IMR-90 (cell line): Measurements from ENCODE around the gene CARD14. TPM values are rescaled to one million over a fixed set of nuclear protein-coding genes. Genes with fewer than 3 reads are reported as not detected.

Source experiments
- ATAC-seq: fragments of 200-7000 bp; cut with Tn5 transposase; 2 replicates; pipeline ENCODE4 v1.9.1; 2020; ENCODE audit warnings: low read depth, mild to moderate bottlenecking, moderate library complexity
- BruUV-seq: library from RNA; stranded (reverse); fragments of 400-500 nt; replicated peaks from 2 replicates; lab custom pipeline; 2021; lab: Mats Ljungman, UMichigan
- CTCF ChIA-PET: fragments of 300-600 bp; formaldehyde crosslinking; extraction: SDS; loops from one replicate; lab custom pipeline; 2021; ENCODE audit warnings: antibody characterized with exemption; lab: Yijun Ruan, JAX
- POLR2A ChIA-PET: fragments of 300-600 bp; sonication (Branson Sonifier 250); formaldehyde crosslinking; loops from one replicate; lab custom pipeline; 2022; ENCODE audit warnings: antibody characterized with exemption; ENCODE audit not compliant: unreplicated experiment; lab: Charles Lee
- DNase-seq: peaks from one replicate; pipeline ENCODE4 v3.0.0; 2013
- H2AFZ ChIP-seq: replicated peaks from 2 replicates; pipeline ENCODE3; 2013; ENCODE audit warnings: low read length, mild to moderate bottlenecking; ENCODE audit not compliant: poor library complexity
- H2AK5ac ChIP-seq: 2 replicates; pipeline ENCODE4 v1.6.1; 2013; ENCODE audit warnings: low read depth, low read length, inconsistent platforms
- H2AK9ac ChIP-seq: replicated peaks from 2 replicates; pipeline ENCODE3; 2013; ENCODE audit warnings: mild to moderate bottlenecking, low read depth, low read length, moderate library complexity; ENCODE audit not compliant: poor library complexity
- H2BK120ac ChIP-seq: 2 replicates; pipeline ENCODE4 v1.6.1; 2013; ENCODE audit warnings: low read depth, low read length, inconsistent platforms
- H2BK15ac ChIP-seq: 3 replicates; pipeline ENCODE4 v1.6.1; 2013; ENCODE audit warnings: low read depth, low read length, inconsistent platforms
- H2BK20ac ChIP-seq: 2 replicates; pipeline ENCODE4 v1.6.1; 2013; ENCODE audit warnings: low read depth, mild to moderate bottlenecking, inconsistent platforms, low read length, moderate library complexity
- H2BK5ac ChIP-seq: 2 replicates; pipeline ENCODE4 v1.6.1; 2013; ENCODE audit warnings: mild to moderate bottlenecking, low read depth, low read length, inconsistent platforms; ENCODE audit not compliant: poor library complexity, severe bottlenecking
- H3K14ac ChIP-seq: replicated peaks from 2 replicates; pipeline ENCODE4 v1.6.1; 2013; ENCODE audit warnings: low read depth, low read length, inconsistent platforms
- H3K18ac ChIP-seq: 2 replicates; pipeline ENCODE4 v1.6.1; 2013; ENCODE audit warnings: low read depth, low read length, control low read depth
- H3K23ac ChIP-seq: 2 replicates; pipeline ENCODE4 v1.6.1; 2013; ENCODE audit warnings: low read depth, low read length, inconsistent platforms
- H3K27ac ChIP-seq: 2 replicates; pipeline ENCODE4 v1.5.1; 2013; ENCODE audit warnings: mild to moderate bottlenecking, control low read depth, low read length; ENCODE audit not compliant: insufficient read depth
- H3K27me3 ChIP-seq: 2 replicates; pipeline ENCODE4 v1.6.1; 2013; ENCODE audit warnings: low read length; ENCODE audit not compliant: control insufficient read depth, insufficient read depth
- H3K36me3 ChIP-seq: 2 replicates; pipeline ENCODE4 v1.6.1; 2013; ENCODE audit warnings: low read length, mixed read lengths; ENCODE audit not compliant: control insufficient read depth, insufficient read depth
- H3K4ac ChIP-seq: 2 replicates; pipeline ENCODE4 v1.6.1; 2013; ENCODE audit warnings: low read depth, low read length, inconsistent platforms
- H3K4me1 ChIP-seq: 2 replicates; pipeline ENCODE4 v1.6.1; 2013; ENCODE audit warnings: low read length, mixed read lengths; ENCODE audit not compliant: control insufficient read depth, insufficient read depth
- H3K4me2 ChIP-seq: 2 replicates; pipeline ENCODE4 v1.6.1; 2013; ENCODE audit warnings: low read depth, mild to moderate bottlenecking, control low read depth, low read length, moderate library complexity
- H3K4me3 ChIP-seq: 2 replicates; pipeline ENCODE4 v1.5.1; 2013; ENCODE audit warnings: low read depth, mild to moderate bottlenecking, control low read depth, low read length, moderate library complexity; ENCODE audit not compliant: insufficient read depth
- H3K56ac ChIP-seq: 2 replicates; pipeline ENCODE4 v1.6.1; 2013; ENCODE audit warnings: low read length, inconsistent platforms; ENCODE audit not compliant: insufficient read depth; ENCODE audit errors: extremely low read depth
- H3K79me1 ChIP-seq, 2 experiments: 2 replicates each; pipeline ENCODE4 v1.6.1; 2013; ENCODE audit warnings: low read length in 2 of 2, inconsistent platforms in 1 of 2, low read depth in 1 of 2
- H3K9ac ChIP-seq: 2 replicates; pipeline ENCODE4 v1.6.1; 2013; ENCODE audit warnings: low read depth, low read length, control low read depth
- H3K9me1 ChIP-seq: 2 replicates; pipeline ENCODE4 v1.6.1; 2013; ENCODE audit warnings: low read length, inconsistent platforms; ENCODE audit not compliant: insufficient read depth
- H3K9me3 ChIP-seq: 2 replicates; pipeline ENCODE4 v1.6.1; 2013; ENCODE audit warnings: low read length; ENCODE audit not compliant: control insufficient read depth, insufficient read depth
- H4K20me1 ChIP-seq: 2 replicates; pipeline ENCODE4 v1.6.1; 2013; ENCODE audit warnings: low read length, inconsistent platforms; ENCODE audit not compliant: insufficient read depth
- H4K5ac ChIP-seq: 2 replicates; pipeline ENCODE4 v1.6.1; 2013; ENCODE audit warnings: mild to moderate bottlenecking, low read depth, low read length, control low read depth
- H4K8ac ChIP-seq, 2 experiments: 2 replicates each; pipeline ENCODE4 v1.6.1; 2013; ENCODE audit warnings: low read depth in 2 of 2, low read length in 2 of 2, control low read depth in 1 of 2, inconsistent platforms in 1 of 2
- H4K91ac ChIP-seq: 2 replicates; pipeline ENCODE4 v1.6.1; 2013; ENCODE audit warnings: low read depth, low read length, inconsistent platforms; ENCODE audit not compliant: insufficient read depth
- BHLHE40 ChIP-seq: fragments of 150-350 bp; IDR thresholded peaks from 2 replicates; pipeline ENCODE4 v1.6.1; 2016; ENCODE audit warnings: mild to moderate bottlenecking, low read depth, low read length
- CHD1 ChIP-seq: IDR thresholded peaks from 2 replicates; pipeline ENCODE4 v1.6.1; 2012; ENCODE audit warnings: low read depth, low read length, improper control_type of control experiment
- CTCF ChIP-seq: conservative IDR thresholded peaks from 2 replicates; pipeline ENCODE4 v1.5.1; 2012; ENCODE audit warnings: mild to moderate bottlenecking, low read depth, low read length, improper control_type of control experiment
- FOS ChIP-seq: fragments of 150-350 bp; IDR thresholded peaks from 2 replicates; pipeline ENCODE4 v1.6.1; 2016; ENCODE audit warnings: low read depth, low read length
- MAFK ChIP-seq: IDR thresholded peaks from 2 replicates; pipeline ENCODE4 v1.6.1; 2012; ENCODE audit warnings: low read depth, low read length, improper control_type of control experiment
- MAZ ChIP-seq: IDR thresholded peaks from 2 replicates; pipeline ENCODE4 v1.6.1; 2012; ENCODE audit warnings: low read depth, mild to moderate bottlenecking, low read length, improper control_type of control experiment, moderate library complexity, borderline replicate concordance
- MXI1 ChIP-seq: IDR thresholded peaks from 2 replicates; pipeline ENCODE4 v1.6.1; 2012; ENCODE audit warnings: low read depth, mild to moderate bottlenecking, low read length, moderate library complexity, borderline replicate concordance
- POLR2A ChIP-seq: IDR thresholded peaks from 2 replicates; pipeline ENCODE4 v1.6.1; 2012; ENCODE audit warnings: mild to moderate bottlenecking, low read depth, low read length
- RAD21 ChIP-seq: IDR thresholded peaks from 2 replicates; pipeline ENCODE4 v1.6.1; 2012; ENCODE audit warnings: low read length, improper control_type of control experiment
- RCOR1 ChIP-seq: IDR thresholded peaks from 2 replicates; pipeline ENCODE4 v1.6.1; 2012; ENCODE audit warnings: mild to moderate bottlenecking, low read length, improper control_type of control experiment; ENCODE audit not compliant: insufficient replicate concordance
- SMC3 ChIP-seq: fragments of 150-350 bp; IDR thresholded peaks from 2 replicates; pipeline ENCODE4 v1.6.1; 2016; ENCODE audit warnings: low read depth, mild to moderate bottlenecking, antibody characterized with exemption, low read length, moderate library complexity
- USF2 ChIP-seq: fragments of 150-350 bp; IDR thresholded peaks from 2 replicates; pipeline ENCODE4 v1.6.1; 2017; ENCODE audit warnings: mild to moderate bottlenecking, antibody characterized with exemption, low read length, low read depth
- WGBS, 2 experiments: methylation state at CpG; one replicate each; pipeline versions ENCODE4 v1.1.5 to v1.1.7; 2013; ENCODE audit warnings: missing lambda C conversion rate in 2 of 2; ENCODE audit not compliant: insufficient read length in 1 of 2; ENCODE audit errors: extremely low coverage in 2 of 2; 5-methylcytosine and 5-hydroxymethylcytosine counted together
- dilution Hi-C: fragments of 300-500 bp; cut with HindIII; formaldehyde crosslinking; loops from one replicate; pipeline ENCODE4 v1.14.3; 2018; ENCODE audit warnings: low sequenced_read_pairs; ENCODE audit not compliant: unreplicated experiment
- in situ Hi-C: fragments of 300-500 bp; cut with MboI; formaldehyde crosslinking; loops from 3 replicates; pipeline ENCODE4 v1.14.3; 2019; ENCODE audit warnings: low sequenced_read_pairs, inconsistent platforms, mixed read lengths
- intact Hi-C: fragments of 100-400 bp; cut with micrococcal nuclease; formaldehyde crosslinking; loops from 2 replicates; pipeline ENCODE4 v1.10.0; 2022
- polyA plus RNA-seq, 3 experiments: library from polyadenylated mRNA; depleted of rRNA; stranded (reverse); fragments of >200 nt; gene quantifications; 2 replicates each; pipeline ENCODE4 v1.2.3, GENCODE V29; 2012; ENCODE audit warnings: low replicate concordance in 1 of 3
- total RNA-seq: library from RNA; depleted of rRNA; stranded (reverse); fragments of >200 nt; gene quantifications from 2 replicates; pipeline ENCODE4 v1.2.3, GENCODE V29; 2012

CARD14 gene
- total and polyA plus RNA-seq, 2 of the 4 experiments (the other 2 are of a cell fraction) = not detected

GRCh38 chr17:80169107-80169506, 723 bp upstream of the CARD14 start:
- Histone ChIP-seq H3K23ac (no peak overlapping the region), H2BK5ac (no peak overlapping the region), H3K27ac (no peak overlapping the region), H2AFZ (no peak overlapping the region), H2BK120ac (no peak overlapping the region), H3K4me3 (no peak overlapping the region), H3K36me3 (no peaks in the 10 kb centered on the region), H3K14ac (no peak overlapping the region), H3K79me1 (no peaks in the 10 kb centered on the region), H3K9ac (no peak overlapping the region), H2BK20ac (no peak overlapping the region), H2BK15ac (no peak overlapping the region), H3K4ac (no peak overlapping the region), H4K8ac (no peak overlapping the region), H4K91ac (no peak overlapping the region), H2AK9ac (no peak overlapping the region), H2AK5ac (no peak overlapping the region), H3K9me3 (peaks cover 2% of the 10 kb centered on the region; the same call in 1 of the 2 replicates), H3K4me1 (no peaks in the 10 kb centered on the region), H3K56ac (no peak overlapping the region), H3K4me2 (no peak overlapping the region), H3K18ac (no peak overlapping the region), H4K5ac (no peak overlapping the region), H3K9me1 (no peaks in the 10 kb centered on the region; the same call in 1 of the 2 replicates), H4K20me1 (no peaks in the 10 kb centered on the region), H3K27me3 (peaks cover 33% of the 10 kb centered on the region)
- ATAC-seq (no peak), DNase-seq (no peak)
- no peak for TF ChIP-seq SMC3
- no peak for TF ChIP-seq POLR2A
- TF ChIP-seq MAZ = no peak
- TF ChIP-seq FOS = no peak
- TF ChIP-seq USF2 = no peak
- TF ChIP-seq CTCF = no peak
- no peak for TF ChIP-seq MAFK
- no peak for TF ChIP-seq RAD21
- no peak for TF ChIP-seq RCOR1
- TF ChIP-seq BHLHE40 = no peak
- no peak for TF ChIP-seq CHD1
- TF ChIP-seq MXI1 = no peak
- in situ Hi-C loops (no loop called here), dilution Hi-C loops (no loop called here), intact Hi-C loops (no loop called here)
- CTCF ChIA-PET = no interaction called here
- POLR2A ChIA-PET = no interaction called here
- no TSS peak for BruUV-seq
- WGBS, 2 experiments = 100% methylated on average over 1 of the region's 5 CpGs; no CpG with 5 or more reads in 1 of the 2 experiments
